Right atrium auricular region (tissue), 2 donors: ENCODE measurements around the gene INTS6. TPM values are rescaled to one million over a fixed set of nuclear protein-coding genes. Genes with fewer than 3 reads are reported as not detected.

Experiments used
- DNase-seq: peaks from one replicate; pipeline ENCODE4 v3.0.0-alpha.2; 2019; ENCODE audit warnings: low spot score
- H3K27ac ChIP-seq, 2 donors: fragments of 200-600 bp; sonication (generic); 1 replicate in 1 of 2; 2 replicates in 1 of 2; pipeline ENCODE4 v1.5.1; 2016 to 2019
- H3K27me3 ChIP-seq, 2 donors: fragments of 200-600 bp; sonication (generic); one replicate each; pipeline versions ENCODE4 v1.5.1 to v1.6.0; 2017 to 2019
- H3K36me3 ChIP-seq: fragments of 200-600 bp; sonication (generic); one replicate; pipeline ENCODE4 v1.5.1; 2016
- H3K4me1 ChIP-seq, 2 donors: fragments of 200-600 bp; sonication (generic); one replicate each; pipeline versions ENCODE4 v1.5.1 to v1.6.0; 2017 to 2019
- H3K4me3 ChIP-seq, 2 donors: fragments of 200-600 bp; sonication (generic); 1 replicate in 1 of 2; 2 replicates in 1 of 2; pipeline ENCODE4 v1.5.1; 2017 to 2019; ENCODE audit warnings: mild to moderate bottlenecking in 1 of 2, moderate library complexity in 1 of 2
- H3K9me3 ChIP-seq, 2 donors: fragments of 200-600 bp; sonication (generic); one replicate each; pipeline ENCODE4 v1.5.1; 2019
- total RNA-seq, 2 donors: library from RNA; depleted of rRNA; stranded (reverse); fragments of >200 nt; gene quantifications; one replicate each; pipeline ENCODE4 v1.1.0, GENCODE V29; 2016
- TF ChIP-seq, protein P1 (sequence below), 2 donors: fragments of 200-600 bp; sonication (generic); IDR thresholded peaks; one replicate each; pipeline ENCODE4 v1.5.1; 2019; ENCODE audit warnings: antibody characterized with exemption in 2 of 2

INTS6 gene
- total RNA-seq, 2 donors from 2014 or later = 18.7 to 27.6 TPM

DNA sequence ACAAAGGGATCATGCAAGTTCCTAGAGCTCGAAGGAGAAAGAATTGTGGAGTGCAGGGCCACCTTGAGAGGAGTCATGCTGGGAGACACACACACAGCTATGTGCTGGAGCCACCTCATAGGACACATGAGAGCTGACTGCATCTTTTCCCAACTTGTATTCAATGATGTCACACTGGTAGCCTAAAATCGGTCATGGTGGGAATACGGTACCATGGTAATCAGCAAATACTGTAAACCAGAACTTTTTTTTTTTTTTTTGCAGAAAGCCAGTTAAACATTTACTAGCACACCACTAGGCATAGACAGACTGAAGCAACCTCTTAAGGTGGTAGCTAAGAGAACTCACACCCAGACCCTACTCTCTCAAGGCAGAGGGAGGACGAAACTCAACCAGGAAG lies 47.0 kb upstream of the INTS6 start:
- Histone ChIP-seq H3K27me3 (no peaks in the 10 kb centered on the region), H3K4me3 (no peak overlapping the region), H3K4me1 (no peaks in the 10 kb centered on the region), H3K36me3 (no peaks in the 10 kb centered on the region), H3K27ac (no peak overlapping the region), H3K9me3 (no peaks in the 10 kb centered on the region)
- no peak for DNase-seq
- TF ChIP-seq, protein P1, sequence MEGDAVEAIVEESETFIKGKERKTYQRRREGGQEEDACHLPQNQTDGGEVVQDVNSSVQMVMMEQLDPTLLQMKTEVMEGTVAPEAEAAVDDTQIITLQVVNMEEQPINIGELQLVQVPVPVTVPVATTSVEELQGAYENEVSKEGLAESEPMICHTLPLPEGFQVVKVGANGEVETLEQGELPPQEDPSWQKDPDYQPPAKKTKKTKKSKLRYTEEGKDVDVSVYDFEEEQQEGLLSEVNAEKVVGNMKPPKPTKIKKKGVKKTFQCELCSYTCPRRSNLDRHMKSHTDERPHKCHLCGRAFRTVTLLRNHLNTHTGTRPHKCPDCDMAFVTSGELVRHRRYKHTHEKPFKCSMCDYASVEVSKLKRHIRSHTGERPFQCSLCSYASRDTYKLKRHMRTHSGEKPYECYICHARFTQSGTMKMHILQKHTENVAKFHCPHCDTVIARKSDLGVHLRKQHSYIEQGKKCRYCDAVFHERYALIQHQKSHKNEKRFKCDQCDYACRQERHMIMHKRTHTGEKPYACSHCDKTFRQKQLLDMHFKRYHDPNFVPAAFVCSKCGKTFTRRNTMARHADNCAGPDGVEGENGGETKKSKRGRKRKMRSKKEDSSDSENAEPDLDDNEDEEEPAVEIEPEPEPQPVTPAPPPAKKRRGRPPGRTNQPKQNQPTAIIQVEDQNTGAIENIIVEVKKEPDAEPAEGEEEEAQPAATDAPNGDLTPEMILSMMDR (IDR thresholded peaks at IDR 0.05) = no peak

DNA sequence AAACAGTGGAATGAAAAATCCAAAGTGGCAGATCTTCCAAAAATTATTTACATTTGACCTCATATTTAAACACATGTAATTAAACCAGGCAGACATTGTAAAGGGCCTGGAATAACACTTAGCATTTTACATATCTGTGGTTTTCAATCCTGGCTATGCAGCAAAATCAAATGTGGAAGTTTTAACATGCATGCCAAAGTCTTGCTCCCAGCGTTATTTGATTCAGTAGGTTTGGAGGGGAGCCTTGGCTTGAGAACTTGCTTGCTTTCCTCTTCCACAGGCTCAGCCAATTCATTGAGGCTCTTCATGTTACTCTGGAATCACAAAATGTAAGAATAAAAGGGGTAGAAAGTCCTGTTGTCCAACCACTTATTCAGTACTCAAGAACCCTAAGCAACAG lies 42.5 kb upstream of the INTS6 start:
- TF ChIP-seq, protein P1 (IDR thresholded peaks at IDR 0.05) = no peak
- no peaks in the 10 kb centered on the region for H3K4me1 ChIP-seq
- H3K4me3 ChIP-seq = no peak overlapping the region
- no peaks in the 10 kb centered on the region for H3K36me3 ChIP-seq
- no peaks in the 10 kb centered on the region for H3K9me3 ChIP-seq
- no peaks in the 10 kb centered on the region for H3K27me3 ChIP-seq
- no peak for DNase-seq
- no peak overlapping the region for H3K27ac ChIP-seq

DNA sequence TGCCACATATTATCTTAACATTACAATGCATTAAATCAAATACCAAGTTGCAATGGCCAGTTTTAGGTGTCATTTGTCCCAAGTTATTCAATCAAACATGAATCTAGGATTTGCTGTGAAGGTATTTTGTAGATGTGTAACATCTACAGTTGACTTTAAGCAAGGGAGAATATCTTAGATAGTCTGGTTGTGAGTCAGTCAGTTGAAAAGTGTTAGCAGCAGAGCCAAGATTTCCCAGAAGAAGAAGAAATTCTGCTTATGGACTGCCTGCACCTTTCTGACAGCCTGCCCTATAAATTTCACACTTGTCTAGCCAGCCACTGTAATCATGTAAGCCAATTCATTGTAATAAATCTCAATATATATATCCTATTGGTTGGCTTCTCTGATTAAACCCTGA lies 41.3 kb upstream of the INTS6 start:
- Histone ChIP-seq H3K4me3 (no peak overlapping the region), H3K27me3 (no peaks in the 10 kb centered on the region), H3K27ac (no peak overlapping the region), H3K9me3 (no peaks in the 10 kb centered on the region), H3K4me1 (no peaks in the 10 kb centered on the region), H3K36me3 (no peaks in the 10 kb centered on the region)
- TF ChIP-seq, protein P1 (IDR thresholded peaks at IDR 0.05) = no peak
- no peak for DNase-seq

DNA sequence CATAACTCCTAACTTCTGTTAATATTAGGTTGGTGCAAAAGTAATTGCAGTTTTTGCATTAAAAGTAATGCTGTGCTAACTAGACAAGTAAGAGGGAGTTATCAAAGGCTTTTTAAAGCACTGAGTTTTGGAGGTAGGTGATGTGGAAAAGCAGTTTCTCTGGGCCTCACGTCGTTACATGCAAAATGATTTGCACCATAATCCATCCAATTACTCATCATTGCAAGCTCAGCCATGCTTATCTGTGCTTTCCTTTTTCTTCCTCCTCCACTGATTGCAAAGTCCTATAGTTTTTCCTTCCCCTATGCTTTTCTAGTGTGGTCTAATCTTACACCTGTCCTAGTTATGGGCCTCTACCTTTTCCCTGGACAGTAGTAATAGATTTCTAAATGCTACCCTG lies 35.4 kb upstream of the INTS6 start:
- TF ChIP-seq, protein P1 (IDR thresholded peaks at IDR 0.05) = no peak
- Histone ChIP-seq H3K27ac (no peak overlapping the region), H3K4me3 (no peak overlapping the region), H3K27me3 (no peaks in the 10 kb centered on the region), H3K4me1 (no peaks in the 10 kb centered on the region), H3K36me3 (no peaks in the 10 kb centered on the region), H3K9me3 (no peaks in the 10 kb centered on the region)
- no peak for DNase-seq

DNA sequence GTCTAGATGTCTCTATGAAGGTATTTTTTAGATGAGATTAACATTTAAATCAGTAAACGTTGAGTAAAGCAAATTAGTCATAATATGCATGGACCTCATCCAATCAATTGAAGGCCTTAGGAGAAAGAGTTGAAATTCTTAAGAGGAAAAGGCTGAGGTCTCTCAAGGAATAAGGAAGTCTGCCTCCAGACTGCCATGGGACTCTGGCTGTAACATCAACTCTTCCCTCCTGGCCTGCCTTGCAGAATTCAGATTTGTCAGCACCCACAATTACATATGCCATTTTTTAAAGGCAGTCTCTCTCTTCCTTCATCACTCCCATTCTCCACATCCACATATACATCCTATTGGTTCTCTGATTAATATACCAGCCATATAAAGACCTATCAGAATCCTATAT lies 28.8 kb upstream of the INTS6 start:
- Histone ChIP-seq H3K4me3 (no peak overlapping the region), H3K27ac (no peak overlapping the region), H3K4me1 (no peaks in the 10 kb centered on the region), H3K27me3 (no peaks in the 10 kb centered on the region), H3K9me3 (no peaks in the 10 kb centered on the region), H3K36me3 (no peaks in the 10 kb centered on the region)
- TF ChIP-seq, protein P1 (IDR thresholded peaks at IDR 0.05) = no peak
- DNase-seq = no peak

DNA sequence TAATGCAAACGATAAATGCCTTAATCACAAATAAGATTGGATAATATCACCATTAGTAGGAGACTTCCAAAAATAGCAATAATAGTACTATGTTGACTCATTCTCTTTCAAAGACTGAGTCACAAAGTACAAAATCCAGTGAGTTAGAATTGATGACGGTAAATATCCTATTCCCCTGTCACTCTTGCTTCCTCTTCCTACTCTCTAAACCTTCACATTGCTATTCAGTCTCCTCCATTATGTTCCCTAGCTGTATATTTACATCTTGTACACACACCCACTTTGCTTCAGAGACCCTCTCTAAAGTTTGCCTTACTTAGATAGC lies 26.3 kb upstream of the INTS6 start:
- TF ChIP-seq, protein P1 (IDR thresholded peaks at IDR 0.05) = no peak
- Histone ChIP-seq H3K36me3 (no peaks in the 10 kb centered on the region), H3K4me3 (no peak overlapping the region)

More for the DNA sequence above, 26.3 kb upstream of the INTS6 start:
- no peaks in the 10 kb centered on the region for H3K27me3 ChIP-seq
- H3K9me3 ChIP-seq = no peaks in the 10 kb centered on the region
- H3K4me1 ChIP-seq = no peaks in the 10 kb centered on the region
- no peak overlapping the region for H3K27ac ChIP-seq
- DNase-seq = no peak
